HG03095 (cell line): Measurements from ENCODE around the gene SPATA31E1.
"Not testable (repeated sequence)": the region's sequence is repeated elsewhere in the genome, so short reads cannot be mapped to it uniquely, and the experiment has no call there.

ENCODE experiments used
- ATAC-seq: cut with Tn5 transposase; IDR thresholded peaks from one replicate; pipeline ENCODE4 v1.9.1; 2021; ENCODE audit warnings: moderate library complexity; ENCODE audit not compliant: unreplicated experiment

SPATA31E1 gene

DNA sequence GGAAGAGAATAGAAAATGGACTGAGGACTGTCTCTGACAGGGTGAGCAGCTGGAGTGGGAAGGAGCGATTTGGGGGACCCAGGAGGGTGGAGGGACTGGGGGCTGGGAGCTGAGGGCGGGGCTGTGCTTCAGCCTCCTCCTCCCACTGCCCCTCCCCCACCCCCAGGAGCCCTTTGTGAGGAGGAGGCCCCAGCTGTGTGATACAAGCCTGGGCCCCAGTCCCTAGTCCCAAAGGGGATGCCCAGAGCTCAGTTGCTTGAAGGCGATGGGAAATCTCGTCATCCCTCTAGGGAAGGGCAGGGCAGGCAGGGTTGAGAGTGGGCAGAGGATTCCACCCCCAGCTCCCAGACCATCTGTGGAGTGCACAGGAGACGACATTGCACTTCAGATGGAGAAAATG is at the start of gene SPATA31E1:
SPATA31E1 (plus strand) TSS at position 251 of the 400 bp plus-strand sequence; CDS start at position 266, 15 bp downstream.
- no peak for ATAC-seq

DNA sequence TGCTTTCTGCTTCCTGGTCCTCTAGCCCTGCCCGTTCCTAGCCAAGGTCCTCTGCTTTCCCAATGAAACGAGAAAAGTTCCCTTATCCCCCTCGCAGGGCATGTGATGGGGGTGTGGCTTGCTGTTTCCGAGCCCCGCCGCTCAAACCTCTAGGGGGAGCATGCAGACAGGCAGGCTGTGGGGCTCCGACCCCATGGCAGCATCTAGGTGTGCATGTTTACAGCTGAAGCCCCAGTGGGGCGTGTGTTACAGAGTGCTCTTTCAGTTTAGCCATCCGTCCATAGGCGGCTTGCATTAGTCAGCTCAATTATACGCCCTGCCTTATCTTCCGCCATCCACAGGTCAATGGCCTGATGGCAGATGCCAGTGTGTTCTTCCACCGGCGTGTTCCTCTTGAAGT is 48.3 kb upstream of the SPATA31E1 start:
- ATAC-seq, result no peak

DNA sequence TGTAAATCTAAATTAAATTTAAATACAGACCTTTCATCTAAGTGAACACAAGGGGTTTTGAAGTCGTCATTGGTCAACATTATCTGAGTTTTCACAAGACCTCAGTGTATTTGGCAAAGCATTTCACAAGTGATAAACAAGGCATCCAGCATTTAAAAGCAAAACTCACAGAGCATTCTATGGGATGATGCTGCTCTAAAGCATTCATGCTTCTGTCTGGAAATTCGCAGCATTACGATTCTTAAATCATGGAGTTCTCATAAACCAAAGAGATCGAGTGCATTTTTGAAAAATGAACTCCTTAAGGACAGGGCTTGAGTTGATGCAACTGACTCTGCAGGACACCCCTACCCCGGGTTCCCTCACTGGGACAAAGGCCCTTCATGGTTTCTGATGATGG is 46.1 kb upstream of the SPATA31E1 start:
- no peak for ATAC-seq

DNA sequence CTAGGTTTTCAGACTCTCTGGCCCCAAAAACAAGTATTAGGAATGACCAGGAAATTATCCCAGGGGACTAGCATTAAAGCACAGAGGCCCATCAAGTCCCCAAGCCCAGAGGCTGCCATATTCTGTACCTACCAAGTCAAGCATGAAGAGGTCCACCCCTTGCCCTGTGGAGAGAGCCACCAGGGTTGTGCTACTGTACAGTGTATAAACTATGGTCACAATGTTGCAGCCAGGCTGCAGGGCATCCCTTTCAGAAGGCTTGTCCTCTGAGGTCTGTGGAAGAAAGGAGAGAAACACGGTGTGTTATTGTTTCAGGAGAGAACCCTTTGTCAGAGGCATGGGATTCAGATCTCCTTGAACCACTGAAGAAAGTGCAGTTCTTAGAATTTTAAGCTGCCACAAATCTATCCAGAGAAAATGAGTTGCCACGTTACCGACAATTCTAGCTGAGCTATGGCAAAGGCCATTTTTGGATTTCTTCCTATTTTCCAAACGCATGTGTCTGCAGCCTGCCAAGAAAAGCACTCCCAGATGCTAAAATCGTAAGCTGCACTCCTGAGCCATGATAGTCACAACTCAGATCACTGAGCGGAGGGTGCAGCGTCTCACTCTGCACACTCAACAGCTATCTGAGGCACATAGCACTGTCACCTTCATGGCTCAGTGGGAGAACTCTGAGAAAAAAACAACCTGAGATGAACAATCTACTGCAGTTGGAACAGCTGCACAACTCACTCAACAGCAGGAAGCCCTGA is 45.5 kb upstream of the SPATA31E1 start:
- ATAC-seq, result no peak

DNA sequence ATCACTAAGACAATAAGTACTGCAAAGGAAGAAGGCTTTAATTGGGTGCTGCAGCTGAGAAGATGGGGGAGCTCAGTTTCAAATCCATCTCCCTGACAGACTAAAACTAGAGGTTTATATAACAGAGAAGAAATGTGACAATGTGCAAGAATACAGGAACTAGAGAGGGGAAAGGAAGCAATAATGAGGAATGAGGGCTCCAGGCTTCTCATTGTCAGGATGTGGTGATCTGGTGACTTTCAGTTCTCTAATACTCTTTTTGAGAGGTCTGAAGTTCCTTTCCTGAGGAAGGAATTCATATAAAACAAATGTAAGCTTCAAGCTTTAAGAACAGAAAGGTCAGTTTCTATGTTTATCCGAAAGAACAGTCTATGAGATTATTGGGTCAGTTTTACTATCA is 42.5 kb upstream of the SPATA31E1 start:
- no peak for ATAC-seq

DNA sequence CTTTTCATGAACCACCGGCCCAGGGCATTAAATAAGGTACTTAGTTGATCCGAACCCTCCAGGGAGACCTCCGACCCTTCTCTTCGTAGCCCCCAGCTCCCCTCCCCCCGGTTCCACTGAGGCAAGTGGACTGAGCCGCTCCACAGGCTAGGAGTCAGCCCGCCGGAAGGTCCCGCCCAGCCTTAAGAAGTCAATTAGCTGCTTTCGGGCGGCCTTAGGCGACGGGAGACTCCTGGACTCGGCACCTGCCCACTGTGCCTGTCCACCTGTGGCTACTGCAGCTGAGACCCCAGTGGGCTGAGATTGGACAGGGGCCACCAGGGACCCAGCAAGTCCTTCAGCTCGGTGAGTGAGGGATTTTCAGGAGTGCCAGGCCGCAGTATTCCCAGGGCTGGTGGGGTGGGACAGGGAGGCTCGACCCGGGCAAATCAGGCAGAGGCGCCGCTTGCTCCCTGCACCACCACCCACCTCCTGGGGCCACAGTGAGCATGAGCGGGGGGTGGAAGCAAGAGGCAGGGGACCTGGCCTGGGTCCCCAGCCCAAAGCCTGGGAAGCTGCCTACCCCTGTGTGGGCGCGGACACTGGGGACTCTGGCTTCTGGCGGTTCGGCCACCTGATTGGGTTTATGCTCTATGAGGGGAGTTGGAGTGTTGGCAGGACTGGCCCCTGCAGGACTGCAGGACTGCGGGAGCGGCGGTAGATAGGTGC is 39.6 kb upstream of the SPATA31E1 start:
- no peak for ATAC-seq

DNA sequence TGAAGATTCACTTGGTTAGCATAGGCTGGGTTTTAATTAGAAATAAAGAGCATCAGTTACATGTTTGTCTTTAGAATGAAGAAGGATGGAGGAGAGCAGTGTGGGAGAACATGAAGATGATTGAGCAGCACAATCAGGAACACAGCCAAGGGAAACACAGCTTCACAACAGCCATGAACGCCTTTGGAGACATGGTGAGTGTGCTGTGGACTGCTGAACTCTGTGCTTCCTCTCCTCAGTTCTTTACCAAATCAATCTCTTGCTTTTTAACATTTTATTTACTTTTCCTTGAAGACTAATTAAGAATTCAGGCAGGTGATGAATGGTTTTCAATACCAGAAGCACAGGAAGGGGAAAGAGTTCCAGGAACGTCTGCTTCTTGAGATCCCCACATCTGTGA is 38.2 kb upstream of the SPATA31E1 start:
- ATAC-seq, result no peak

DNA sequence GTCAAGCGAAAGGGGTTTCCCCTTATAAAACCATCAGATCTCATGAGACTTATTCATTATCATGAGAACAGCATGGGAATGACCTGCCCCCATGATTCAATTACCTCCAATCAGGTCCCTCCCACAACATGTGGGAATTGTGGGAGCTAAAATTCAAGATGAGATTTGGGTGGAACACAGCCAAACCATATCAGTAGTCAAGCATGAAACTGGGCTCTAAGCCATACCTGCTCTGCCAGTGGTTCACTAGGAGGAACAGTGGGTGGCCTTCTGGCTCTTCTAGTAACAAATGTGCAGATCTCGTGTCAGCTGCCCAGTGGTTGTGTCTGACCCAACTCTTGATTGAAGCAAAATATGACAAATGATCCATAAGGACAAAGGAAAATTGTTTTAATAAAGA is 34.9 kb upstream of the SPATA31E1 start:
- not testable (repeated sequence) for ATAC-seq

DNA sequence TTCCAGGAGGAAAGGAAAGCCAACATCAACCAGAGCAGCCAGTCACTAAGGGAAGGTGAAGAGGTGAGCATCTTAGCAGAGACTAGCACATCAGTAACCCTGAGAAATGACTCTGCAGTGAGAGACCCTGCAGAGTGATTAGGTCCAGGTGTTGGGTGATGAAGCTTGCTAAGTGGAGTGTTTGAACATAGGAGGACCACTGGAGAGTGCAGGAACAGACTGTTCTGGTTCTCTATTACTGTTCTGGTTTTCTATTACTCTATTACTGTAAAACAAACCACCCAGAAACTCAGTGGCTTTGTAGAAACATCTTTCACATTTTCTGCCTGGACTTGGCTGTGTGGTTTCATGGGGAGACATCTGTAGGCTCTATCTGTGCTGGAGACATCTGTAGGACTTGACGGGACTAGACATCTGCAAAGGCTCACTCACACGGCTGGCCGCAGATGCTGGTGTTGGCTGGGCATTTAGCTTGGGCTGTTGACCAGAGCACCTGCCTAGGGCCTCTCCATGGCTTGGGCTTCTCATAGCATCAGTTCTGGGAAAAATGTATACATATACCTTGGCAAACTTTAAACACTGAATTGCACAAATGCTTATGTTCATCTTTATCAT is 33.4 kb upstream of the SPATA31E1 start:
- ATAC-seq, result no peak

DNA sequence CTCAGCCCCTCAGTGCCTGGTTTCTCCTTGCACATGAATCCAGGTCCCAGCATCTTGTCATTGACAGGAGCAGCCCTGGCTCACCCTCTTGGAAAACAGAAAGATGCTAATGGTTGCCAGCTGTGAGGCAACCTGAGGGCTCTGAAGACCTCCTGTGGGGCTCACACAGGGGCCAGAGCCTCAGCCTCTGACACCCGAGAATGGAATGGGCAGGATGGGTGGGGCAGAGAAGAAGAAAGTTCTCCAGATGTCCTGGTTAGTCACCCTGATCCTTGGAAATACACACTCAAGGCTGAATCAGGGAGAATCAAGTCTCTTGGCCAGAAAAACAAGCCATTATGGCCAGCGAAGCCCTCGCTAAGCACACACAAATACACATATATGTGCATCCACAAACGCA is 32.3 kb upstream of the SPATA31E1 start:
- ATAC-seq, result no peak

DNA sequence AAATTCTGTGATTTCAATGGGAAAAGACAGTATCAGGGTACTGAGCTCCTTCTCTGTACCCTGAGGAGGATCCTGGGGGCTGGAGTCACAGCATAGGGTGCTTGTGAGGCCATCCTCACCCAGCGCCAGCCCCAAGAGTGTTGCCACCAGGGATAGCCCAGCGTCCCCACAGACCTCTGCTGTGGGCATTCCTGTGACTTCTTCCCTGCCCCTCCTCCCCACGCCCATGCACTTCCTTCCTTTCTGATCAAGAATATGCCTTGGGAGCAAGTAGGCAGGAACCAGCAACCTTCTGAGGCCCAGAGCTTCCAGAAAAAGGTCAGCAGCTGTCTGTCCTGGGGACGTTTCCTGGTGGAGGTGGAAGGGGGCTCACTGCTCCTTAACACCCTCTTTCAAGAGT is 31.5 kb upstream of the SPATA31E1 start:
- ATAC-seq, result not testable (repeated sequence)

DNA sequence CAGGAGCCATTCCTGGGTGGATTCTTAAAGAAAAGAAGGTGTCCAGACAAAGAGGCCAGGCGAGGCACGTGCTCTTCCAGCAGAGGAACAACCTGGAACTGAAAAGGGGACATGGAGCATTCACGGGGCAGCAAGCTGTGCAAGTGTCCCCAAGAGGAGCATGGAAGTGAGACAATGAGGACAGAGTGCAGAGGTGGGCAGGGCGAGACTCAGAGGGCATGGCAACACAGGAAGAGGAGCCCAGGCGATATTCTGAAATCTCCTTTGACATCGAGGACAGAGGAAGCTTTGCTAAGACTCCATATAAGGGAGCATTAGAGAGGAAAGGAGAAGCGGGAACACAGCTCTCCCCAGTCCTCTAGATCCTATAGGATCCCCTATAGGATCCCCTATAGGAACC is 29.4 kb upstream of the SPATA31E1 start:
- no peak for ATAC-seq

DNA sequence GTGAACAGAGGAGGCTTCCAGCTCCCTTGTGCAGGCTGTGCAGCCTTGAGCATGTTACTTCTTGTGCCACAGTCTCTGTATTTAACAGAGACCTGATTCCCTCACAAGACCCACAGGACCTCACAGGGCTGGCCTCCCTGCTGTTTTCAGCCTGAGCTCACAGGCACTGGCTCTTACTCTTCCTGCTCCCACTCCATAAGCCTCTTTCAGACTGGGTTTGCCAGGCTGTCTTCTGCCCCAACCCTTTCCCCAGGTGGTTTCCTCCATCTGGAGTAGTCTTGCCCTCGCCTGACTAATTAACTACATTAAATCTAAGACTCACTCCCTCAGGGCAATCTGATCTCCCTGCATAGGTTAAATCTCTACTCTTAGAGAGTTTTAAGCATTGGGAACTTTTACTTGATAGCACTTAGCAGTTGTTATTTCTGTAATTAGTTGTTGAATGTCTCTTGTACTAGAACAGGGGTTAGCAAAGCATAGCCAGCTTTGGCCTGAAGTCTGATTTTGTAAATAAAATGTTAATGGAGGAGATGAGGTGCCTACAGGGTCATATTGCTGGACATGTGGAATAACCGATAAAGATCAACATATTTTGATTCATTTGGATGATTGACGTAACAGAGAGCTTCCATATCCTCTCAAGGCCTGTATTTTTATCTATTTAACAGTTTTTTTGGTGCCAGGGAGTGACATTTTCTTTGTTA is 28.6 kb upstream of the SPATA31E1 start:
- ATAC-seq, result no peak

DNA sequence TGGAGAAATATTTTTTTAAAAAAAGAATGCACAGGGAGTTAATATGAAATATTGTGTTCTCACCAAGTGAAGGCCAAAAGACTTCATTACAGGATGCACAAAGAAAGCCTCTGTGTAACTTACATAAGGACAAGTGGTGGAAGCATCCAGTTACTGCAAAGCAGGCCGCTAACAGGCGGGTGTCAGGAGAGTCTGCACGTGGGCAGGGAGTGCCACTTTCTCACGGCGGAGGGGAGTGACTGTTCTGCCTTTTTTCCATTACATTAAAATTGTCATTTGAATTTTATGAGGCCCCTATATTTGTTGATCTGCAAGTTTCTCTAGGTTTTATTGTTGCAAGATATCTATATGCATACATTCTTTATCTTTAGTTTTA is 28.1 kb upstream of the SPATA31E1 start:
- no peak for ATAC-seq

DNA sequence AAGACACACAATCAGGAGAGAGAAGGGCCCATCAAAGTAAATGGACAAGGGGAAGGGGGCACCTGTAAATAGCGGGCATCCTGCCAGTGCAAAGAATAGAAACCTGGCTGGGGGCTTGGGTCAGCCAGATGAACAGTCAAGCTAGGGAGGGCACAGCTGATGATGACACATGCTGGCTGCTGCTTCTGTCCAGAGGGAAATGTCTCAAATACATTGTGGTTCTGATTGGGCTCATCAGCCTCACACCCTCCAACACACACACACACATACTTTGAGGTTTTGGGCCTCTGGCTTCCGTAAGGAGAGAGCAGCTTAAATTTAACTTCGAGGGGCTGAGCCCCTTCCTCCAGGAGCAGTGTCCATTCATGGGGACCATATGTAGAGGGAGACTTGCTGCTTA is 27.6 kb upstream of the SPATA31E1 start:
- no peak for ATAC-seq

DNA sequence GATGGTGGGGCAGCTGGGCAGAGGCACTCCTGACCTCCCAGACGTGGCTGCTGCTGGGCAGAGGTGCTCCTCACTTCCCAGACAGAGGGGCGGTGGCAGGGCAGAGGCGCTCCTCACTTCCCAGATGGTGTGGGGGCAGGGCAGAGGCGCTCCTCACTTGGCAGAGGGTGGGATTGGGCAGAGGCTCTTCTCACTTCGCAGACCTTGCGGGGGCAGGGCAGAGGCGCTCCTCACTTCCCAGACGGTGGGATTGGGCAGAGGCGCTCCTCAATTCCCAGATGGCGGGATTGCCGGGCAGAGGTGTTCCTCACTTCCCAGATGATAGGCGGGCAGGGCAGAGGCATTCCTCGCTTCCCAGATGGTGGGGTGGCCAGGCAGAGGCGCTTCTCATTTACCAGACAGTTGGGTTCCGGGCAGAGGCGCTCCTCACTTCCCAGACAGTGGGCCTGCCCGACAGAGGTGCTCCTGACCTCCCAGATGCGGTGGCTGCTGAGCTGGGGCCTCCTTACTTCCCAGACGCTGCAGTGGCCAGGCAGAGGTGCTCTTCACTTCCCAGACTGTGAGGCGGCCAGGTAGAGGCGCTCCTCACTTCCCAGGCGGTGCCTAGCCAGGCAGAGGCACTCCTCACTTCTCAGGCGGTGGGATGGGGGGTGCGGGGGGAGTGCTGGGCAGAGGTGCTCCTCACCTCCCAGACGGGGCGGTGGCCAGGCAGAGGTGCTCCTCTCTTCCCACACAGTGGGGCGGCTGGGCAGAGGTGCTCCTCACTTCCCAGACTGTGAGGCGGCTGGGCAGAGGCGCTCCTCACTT is 25.3 kb upstream of the SPATA31E1 start:
- ATAC-seq, result no peak

DNA sequence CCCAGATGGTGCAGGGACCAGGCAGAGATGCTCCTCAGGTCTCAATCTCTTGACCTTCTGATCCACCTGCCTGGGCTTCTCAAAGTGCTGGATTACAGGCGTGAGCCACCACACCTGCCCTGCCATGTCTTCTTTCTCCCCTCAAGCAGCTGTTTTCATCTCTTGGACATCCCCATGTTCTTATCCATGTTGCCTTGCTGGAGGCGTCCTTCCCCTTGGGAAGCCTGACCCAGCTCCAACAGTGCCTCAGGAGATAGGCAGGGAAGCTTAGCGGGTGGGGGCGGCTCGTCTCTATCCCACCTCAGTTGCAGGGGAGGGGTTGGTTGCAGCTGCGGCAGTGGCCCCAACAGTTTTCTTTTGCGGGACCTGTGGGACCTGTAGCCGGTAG is 24.7 kb upstream of the SPATA31E1 start:
- no peak for ATAC-seq

DNA sequence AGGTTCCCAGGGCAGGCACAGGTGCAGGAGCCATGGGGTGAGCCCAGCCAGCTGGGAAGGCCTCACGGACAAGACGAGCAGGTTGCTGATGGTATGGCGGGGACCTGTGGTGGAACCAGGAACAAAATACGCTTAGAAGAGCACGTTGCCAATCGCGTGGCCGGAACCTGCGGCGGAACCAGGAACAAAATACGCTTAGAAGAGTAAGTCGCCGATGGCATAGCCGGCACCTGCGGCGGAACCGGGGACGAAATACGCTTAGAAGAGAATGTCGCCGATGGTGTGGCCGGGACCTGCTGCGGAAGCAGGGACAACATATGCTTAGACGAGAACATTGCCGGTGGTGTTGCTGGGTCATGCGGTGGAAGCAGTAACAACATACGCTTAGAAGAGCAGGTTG is 23.5 kb upstream of the SPATA31E1 start:
- no peak for ATAC-seq

DNA sequence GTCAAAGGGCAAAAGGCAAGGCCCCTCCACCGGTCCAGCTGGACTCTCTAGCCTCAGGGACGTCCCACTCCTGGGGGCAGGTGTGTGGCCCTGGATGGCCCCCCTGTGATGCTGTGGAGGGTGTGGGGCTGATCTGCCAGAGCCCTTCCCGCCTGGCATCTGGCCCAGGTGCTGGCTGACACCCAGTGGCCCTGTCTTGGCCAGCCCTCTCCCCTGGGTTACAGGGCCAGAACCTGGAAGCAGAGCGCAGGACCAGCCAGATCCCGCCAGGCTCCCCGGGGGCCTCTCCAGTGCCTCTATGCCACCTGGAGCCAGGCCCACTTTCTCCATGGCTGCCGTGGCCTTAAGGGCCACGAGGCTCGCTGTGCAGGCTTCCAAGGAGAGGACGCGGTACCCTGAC is 22.9 kb upstream of the SPATA31E1 start:
- ATAC-seq, result no peak

DNA sequence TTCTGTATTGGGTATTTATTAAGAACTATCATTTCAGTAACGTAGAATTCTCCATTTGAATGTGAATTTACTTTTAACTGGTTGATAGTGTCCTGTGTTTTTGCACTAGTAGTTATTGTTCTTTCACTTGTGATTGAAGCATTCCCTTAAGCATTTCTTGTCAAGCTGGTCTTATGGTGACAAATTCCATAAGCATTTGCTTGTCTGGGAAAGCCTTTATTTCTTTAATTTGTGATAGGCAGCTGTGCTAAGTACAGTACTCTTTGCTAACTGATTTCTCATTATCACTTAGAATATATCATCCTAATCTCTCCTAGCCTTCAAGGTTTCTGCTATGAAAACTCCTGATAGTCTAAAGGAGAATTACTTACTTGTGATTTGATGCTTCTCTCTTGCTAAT is 21.3 kb upstream of the SPATA31E1 start:
- no peak for ATAC-seq
